Measurements from ENCODE around the gene AGXT.

The AGXT gene

DNA sequence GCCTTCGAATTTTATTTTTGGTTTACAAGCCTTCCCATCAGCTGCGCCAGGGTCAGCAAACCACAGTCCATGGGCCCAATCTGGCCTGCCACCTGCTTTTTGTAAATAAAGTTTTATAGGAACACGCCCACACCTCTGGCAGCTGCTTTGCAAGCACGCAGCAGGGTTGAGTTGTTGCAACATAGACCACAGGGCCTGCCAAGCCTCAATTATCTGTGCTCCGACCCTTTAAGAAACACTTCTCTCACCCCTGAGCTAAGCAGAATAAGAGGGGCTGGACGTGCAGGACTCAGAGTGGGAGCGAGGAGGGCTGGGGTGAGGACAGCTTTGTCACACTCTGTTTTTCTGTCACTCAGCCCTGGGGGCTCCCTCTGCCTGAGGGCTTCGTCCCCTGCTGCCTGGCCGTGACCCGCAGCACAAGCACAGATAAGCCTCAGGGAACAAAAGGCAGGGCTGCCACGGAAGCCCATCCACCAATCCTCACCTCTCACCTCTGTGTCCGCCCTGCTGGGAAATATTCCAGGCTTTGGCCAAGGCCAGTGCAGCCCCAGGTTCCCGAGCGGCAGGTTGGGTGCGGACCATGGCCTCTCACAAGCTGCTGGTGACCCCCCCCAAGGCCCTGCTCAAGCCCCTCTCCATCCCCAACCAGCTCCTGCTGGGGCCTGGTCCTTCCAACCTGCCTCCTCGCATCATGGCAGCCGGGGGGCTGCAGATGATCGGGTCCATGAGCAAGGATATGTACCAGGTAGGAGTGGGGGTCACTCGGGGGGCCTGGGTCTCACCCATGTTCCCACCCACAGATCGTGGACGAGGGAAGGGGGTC is at the start of gene AGXT:
Gene AGXT, plus strand, starts transcription at position 539 of the 823 bp plus-strand sequence. Its CDS starts 42 bp downstream, at position 581.
- DNase-seq = no peak

DNA sequence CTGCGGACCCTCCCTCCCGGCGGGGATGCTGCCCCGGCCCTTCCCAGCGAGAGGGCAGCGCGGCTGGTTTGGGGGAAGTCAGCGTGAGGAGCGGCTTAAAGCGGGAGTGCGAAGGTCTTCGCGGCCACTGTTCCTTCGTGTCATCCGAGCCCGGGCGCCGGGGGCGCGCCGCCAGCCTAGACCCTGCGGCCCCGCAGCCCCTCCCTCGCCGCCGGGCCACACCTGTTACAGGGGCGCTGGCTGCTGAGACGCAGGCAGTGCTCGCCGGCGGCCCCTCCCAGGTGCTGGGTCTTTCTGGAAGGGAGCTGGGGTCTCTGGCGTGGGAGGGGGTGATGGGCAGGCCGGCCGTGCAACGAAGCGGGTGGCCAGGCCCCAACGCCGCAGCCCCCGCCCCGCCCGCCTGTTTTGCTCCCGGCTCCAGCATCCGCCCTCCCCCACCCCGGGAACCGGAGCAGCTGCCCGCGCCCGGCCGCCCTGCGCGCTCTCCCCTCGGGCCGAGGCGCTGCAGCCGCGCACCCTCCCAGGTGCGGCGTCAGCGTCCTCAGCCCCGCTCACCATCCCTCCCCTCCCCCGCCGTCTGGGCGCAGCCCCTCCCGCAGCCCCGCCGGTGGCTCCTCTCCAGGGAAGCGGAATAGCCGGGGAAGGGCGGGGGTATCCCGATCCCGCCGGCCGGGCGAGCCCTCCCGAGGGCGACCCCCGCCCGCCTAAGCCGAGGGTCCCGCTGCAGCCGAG is 49.3 kb upstream of the AGXT start:
- no peak for DNase-seq

- DNase-seq = no peak
Measured at GRCh38 chr2:240819858-240820606, 48.6 kb upstream of the AGXT start, which contains the start of gene KIF1A. Gene KIF1A, minus strand, starts transcription at chr2:240820219. Its CDS starts 22,467 bp downstream, at chr2:240797752.

- DNase-seq = no peak
Measured at GRCh38 chr2:240820607-240821428, 47.8 kb upstream of the AGXT start.

- no peak for DNase-seq
Measured at GRCh38 chr2:240821429-240821778, 47.2 kb upstream of the AGXT start.

GRCh38 chr2:240822280-240822847 is 46.3 kb upstream of the AGXT start:
- DNase-seq = no peak

GRCh38 chr2:240823449-240824336 is 44.9 kb upstream of the AGXT start:
- DNase-seq = no peak

- no peak for DNase-seq
Measured at GRCh38 chr2:240825476-240825875, 43.1 kb upstream of the AGXT start.

DNA sequence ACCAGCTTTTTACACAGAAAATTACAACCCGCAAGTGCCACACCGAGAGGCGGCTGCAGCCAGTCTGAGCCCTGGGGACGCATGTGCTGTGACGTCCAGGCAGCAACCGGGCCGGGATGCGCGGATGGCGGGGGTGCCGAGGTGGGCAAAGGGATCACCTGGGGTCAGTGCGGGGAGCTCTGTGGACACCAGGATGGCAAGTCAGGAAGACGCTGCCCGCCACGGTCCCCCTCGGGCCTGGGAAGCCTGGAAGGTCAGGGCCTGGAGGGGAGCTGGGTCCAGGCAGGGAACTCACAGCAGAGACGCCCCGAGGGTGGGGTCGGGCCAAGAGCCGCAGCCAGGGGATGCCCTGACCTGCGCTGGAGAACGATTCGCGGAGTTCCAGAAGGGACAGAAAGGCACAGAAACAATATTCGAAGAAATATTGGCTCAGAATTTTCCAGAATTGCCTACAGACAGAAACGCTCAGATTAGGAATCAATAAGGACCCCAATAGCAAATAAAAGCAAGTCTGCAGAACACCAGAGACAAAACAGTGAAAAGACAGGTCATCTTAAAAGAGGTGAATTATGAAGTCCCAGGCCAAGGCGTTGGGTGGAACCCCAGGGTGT is 36.9 kb upstream of the AGXT start:
- DNase-seq = no peak

DNA sequence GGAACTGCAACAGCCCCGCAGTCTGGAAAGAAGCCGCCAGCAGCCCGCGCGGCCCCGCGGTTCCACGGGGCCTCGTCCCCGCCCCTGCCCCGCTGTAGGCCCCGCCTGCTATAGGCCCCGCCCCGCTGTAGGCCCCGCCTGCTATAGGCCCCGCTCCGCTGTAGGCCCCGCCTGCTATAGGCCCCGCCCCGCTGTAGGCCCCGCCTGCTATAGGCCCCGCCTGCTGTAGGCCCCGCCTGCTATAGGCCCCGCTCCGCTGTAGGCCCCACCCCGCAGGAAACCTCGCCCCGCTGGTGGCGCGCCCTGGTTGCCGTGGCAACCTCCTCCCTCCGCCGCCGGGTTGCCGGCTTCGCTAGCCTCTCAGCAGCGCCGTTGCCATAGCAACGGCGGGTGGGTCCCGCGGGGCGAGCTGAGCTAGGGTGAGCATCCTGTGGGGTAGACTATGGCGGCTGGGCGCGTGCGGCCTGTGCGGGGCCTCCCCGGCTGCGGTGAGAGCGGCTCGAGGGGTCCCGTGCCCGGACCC is 36.4 kb upstream of the AGXT start:
- peak; percentile 98 for DNase-seq

DNA sequence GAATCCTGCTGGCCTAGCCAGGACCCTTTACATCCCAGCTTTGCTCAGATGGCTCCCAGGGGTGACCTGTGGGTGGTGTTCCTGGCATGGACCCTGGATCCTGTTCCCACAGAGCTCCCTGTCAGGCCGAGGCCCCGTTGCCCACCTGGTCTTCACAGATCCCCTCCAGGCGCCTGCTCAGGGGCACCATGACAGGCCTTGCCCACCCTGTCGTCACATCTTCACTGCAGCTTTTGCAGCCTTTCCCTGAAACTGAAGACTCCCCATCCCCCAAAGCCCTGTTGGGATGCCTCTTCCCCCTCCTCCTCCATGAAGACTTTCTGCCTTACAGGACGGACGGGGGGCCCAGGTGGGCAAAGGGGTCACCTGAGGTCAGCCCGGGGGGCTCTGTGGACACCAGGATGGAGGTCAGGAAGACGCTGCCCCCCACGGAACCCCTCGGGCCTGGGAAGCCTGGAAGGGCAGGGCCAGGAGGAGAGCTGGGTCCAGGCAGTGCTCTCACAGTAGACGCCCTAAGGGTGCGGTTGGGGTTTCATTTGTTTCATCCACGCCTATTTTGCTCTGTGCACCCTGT is 35.6 kb upstream of the AGXT start:
- DNase-seq = no peak

- DNase-seq = no peak
Measured at GRCh38 chr2:240833724-240834285, 34.8 kb upstream of the AGXT start.

DNA sequence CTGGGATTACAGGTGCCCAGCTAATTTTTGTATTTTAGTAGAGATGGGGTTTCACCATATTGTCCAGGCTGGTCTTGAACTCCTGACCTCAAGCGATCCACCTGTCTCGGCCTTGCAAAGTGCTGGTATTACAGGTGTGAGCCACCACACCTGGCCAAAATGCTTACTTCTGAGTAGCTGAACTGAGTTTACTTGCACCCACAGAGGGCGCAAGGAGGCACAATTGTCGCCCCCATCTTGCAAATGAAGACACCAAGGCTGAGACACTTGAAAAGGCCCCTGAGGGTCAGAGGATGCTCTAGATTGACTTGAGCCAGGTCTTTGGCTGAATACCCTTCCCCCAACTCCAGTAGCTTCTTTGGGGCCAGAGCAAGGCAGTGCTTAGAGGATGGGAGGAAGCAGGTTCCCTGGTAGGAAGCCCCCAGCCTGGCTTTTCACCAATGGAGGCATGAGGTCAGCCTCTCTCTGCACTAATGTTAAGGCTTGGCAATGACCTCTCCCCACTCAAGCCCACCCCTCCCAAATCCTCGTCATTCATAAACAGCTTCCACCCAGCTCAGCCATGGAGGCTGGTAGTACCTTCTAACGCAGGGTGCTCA is 34.1 kb upstream of the AGXT start:
- DNase-seq = no peak

DNA sequence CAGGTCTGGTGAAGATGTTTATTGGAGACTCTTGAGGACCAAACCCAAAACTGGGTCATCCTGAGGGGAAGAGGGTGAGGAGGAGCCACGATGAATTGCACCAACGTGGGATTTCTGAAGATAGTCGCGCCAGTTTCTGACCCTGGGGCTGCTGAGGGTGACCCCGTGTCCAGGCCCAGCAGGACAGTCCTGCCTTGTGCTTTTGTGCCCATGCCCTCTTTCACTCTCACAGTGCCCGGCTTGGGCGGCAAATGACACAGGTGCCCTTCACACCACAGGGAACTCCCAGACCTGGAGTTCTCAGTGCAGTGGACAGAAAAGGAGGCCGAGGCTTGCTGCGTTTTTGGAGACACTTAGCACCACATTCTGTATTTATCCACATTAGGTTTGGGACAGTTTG is 33.1 kb upstream of the AGXT start:
- DNase-seq = no peak

- DNase-seq = no peak
Measured at GRCh38 chr2:240836781-240837467, 31.7 kb upstream of the AGXT start.

GRCh38 chr2:240837621-240838020 is 31.0 kb upstream of the AGXT start:
- no peak for DNase-seq

DNA sequence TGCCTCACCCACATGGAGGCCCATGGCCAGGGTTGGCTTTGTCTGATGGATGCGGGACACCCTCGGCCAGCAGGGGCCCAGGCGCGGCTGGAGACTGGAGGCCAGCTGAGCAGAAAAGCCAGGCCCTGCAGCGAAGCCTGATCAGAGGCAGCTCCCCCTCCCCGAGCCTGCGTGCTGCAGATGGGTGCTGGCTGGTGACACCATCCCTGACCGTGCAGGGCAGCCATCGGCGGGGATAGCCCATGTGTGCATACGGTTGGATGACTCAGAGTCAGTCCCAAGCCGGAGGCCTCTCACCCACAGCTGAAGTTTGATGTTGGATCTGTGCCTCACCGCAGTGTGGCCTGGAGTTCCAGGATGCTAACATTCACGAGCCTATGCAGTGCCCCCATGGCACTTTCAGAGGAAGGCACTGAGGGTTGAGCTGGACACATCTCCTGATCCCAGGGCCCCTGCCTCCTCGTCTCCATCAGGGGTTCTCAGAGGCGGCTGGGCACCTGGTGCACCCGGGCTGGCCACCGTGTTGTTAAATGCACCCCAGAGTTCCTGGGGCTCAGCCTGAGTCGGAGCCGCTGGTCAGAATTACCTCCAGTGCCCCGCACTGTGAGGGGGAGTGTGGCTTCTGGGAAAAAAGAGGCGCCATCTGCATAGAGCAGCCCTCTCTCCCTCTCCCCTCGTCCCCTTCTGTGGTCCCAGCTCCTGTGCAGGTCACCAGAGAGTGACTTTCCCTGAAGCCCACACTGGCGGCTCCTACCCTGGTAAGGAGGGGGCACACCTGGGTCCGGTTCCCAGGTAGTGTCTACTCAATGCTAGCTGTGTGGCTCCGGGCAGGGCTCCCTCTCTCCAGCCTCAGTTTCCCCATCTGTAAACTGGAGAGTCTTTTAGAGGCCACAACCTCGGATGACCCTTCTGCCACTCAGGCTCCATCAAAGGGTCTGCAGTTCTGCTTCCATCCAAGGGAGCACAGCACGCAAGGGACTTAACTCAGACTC is 29.2 kb upstream of the AGXT start:
- DNase-seq = no peak

Measured in activated CD4-positive, alpha-beta T cell treated with anti-CD3 and anti-CD28 coated beads, Interleukin-2, amount 50 U/mL, for 16 hours (primary cell).